Measurements from ENCODE around the gene TRAFD1. TPM values are rescaled to one million over a fixed set of nuclear protein-coding genes. Genes with fewer than 3 reads are reported as not detected.
"Not testable (repeated sequence)": the region's sequence is repeated elsewhere in the genome, so short reads cannot be mapped to it uniquely, and the experiment has no call there.

The TRAFD1 gene
- polyA plus RNA-seq, 1 donor from 2014 or later = 75.6 TPM

- Histone ChIP-seq H3K79me2 (replicated peaks; ENCODE audit: insufficient read depth, low read length) (peaks cover 22% of the 10 kb centered on the region), H3K9me3 (ENCODE audit: low read length) (no peaks in the 10 kb centered on the region), H3F3A (ENCODE audit: insufficient read depth, low read length, poor library complexity, severe bottlenecking) (no peaks in the 10 kb centered on the region), H4K20me1 (ENCODE audit: insufficient read depth) (no peaks in the 10 kb centered on the region), H3K27me3 (ENCODE audit: insufficient read depth, low read depth, low read length) (no peaks in the 10 kb centered on the region), H3K4me2 (ENCODE audit: low read length) (no peak overlapping the region), H2AFZ (ENCODE audit: low read depth, low read length) (no peak overlapping the region), H3K36me3 (ENCODE audit: insufficient read depth, low read length) (no peaks in the 10 kb centered on the region), H3K27ac (ENCODE audit: low read length) (no peak overlapping the region), H3K4me3 (ENCODE audit: low read length) (no peak overlapping the region), H3K9me2 (ENCODE audit: insufficient read depth, low read length) (no peaks in the 10 kb centered on the region), H3K9ac (ENCODE audit: low read length) (no peak overlapping the region)
- TF ChIP-seq RAD21 (conservative IDR thresholded peaks at IDR 0.05) (no peak), EZH2 (IDR thresholded peaks at IDR 0.05; ENCODE audit: borderline replicate concordance, insufficient read depth, low read length, poor library complexity, severe bottlenecking) (no peak), EP300 (conservative IDR thresholded peaks at IDR 0.05; ENCODE audit: poor library complexity, severe bottlenecking) (no peak), REST (IDR thresholded peaks at IDR 0.05; ENCODE audit: borderline replicate concordance) (no peak), MXI1 (conservative IDR thresholded peaks at IDR 0.05; ENCODE audit: poor library complexity, severe bottlenecking) (no peak), CTCF (IDR thresholded peaks at IDR 0.05; ENCODE audit: poor library complexity, severe bottlenecking) (no peak), POLR2AphosphoS5 (IDR thresholded peaks at IDR 0.05) (no peak), SMC3 (conservative IDR thresholded peaks at IDR 0.05; ENCODE audit: poor library complexity) (no peak), TAF1 (IDR thresholded peaks at IDR 0.05; ENCODE audit: low read depth) (no peak)
Measured at GRCh38 chr12:112097641-112098040, 27.7 kb upstream of the TRAFD1 start.

- not testable (repeated sequence) for H3K27me3 ChIP-seq (ENCODE audit: insufficient read depth, low read depth, low read length); H3K4me2 ChIP-seq (ENCODE audit: low read length); H3K9ac ChIP-seq (ENCODE audit: low read length); H3F3A ChIP-seq (ENCODE audit: insufficient read depth, low read length, poor library complexity, severe bottlenecking); H3K9me2 ChIP-seq (ENCODE audit: insufficient read depth, low read length); H2AFZ ChIP-seq (ENCODE audit: low read depth, low read length); H3K9me3 ChIP-seq (ENCODE audit: low read length); H3K27ac ChIP-seq (ENCODE audit: low read length); H3K36me3 ChIP-seq (ENCODE audit: insufficient read depth, low read length); H3K4me3 ChIP-seq (ENCODE audit: low read length); H4K20me1 ChIP-seq (ENCODE audit: insufficient read depth)
- H3K79me2 ChIP-seq (replicated peaks; ENCODE audit: insufficient read depth, low read length) = peaks cover 41% of the 10 kb centered on the region
Measured at GRCh38 chr12:112100500-112100899, 24.9 kb upstream of the TRAFD1 start.

- peaks cover 51% of the 10 kb centered on the region for H3K79me2 ChIP-seq (replicated peaks; ENCODE audit: insufficient read depth, low read length)
- no peaks in the 10 kb centered on the region for H4K20me1 ChIP-seq (ENCODE audit: insufficient read depth)
- H2AFZ ChIP-seq (ENCODE audit: low read depth, low read length) = no peak overlapping the region
Measured at GRCh38 chr12:112102127-112102526, 23.2 kb upstream of the TRAFD1 start.

More at GRCh38 chr12:112102127-112102526, 23.2 kb upstream of the TRAFD1 start:
- no peak for TF ChIP-seq REST (IDR thresholded peaks at IDR 0.05; ENCODE audit: borderline replicate concordance)
- Histone ChIP-seq H3K4me2 (ENCODE audit: low read length) (no peak overlapping the region), H3K9ac (ENCODE audit: low read length) (no peak overlapping the region), H3K27me3 (ENCODE audit: insufficient read depth, low read depth, low read length) (no peaks in the 10 kb centered on the region), H3K4me3 (ENCODE audit: low read length) (no peak overlapping the region), H3K9me2 (ENCODE audit: insufficient read depth, low read length) (no peaks in the 10 kb centered on the region), H3K27ac (ENCODE audit: low read length) (no peak overlapping the region), H3F3A (ENCODE audit: insufficient read depth, low read length, poor library complexity, severe bottlenecking) (no peaks in the 10 kb centered on the region), H3K9me3 (ENCODE audit: low read length) (no peaks in the 10 kb centered on the region), H3K36me3 (ENCODE audit: insufficient read depth, low read length) (no peaks in the 10 kb centered on the region)
